HCT116 (cell line): Measurements from ENCODE around the gene STH.

Experiments
- CEBPB ChIP-seq: IDR thresholded peaks from 2 replicates; pipeline ENCODE4 v1.6.1; 2012; ENCODE audit warnings: low read depth
- EZH2 ChIP-seq: fragments of 200-600 bp; sonication (generic); IDR thresholded peaks from 2 replicates; pipeline ENCODE4 v1.6.1; 2017; ENCODE audit warnings: antibody characterized with exemption, mixed run types
- POLR2AphosphoS5 ChIP-seq: IDR thresholded peaks from 2 replicates; pipeline ENCODE4 v1.6.1; 2011; ENCODE audit warnings: mild to moderate bottlenecking, low read depth, low read length, moderate library complexity
- RAD21 ChIP-seq: IDR thresholded peaks from 2 replicates; pipeline ENCODE4 v1.6.1; 2012; ENCODE audit warnings: low read depth, mild to moderate bottlenecking
- REST ChIP-seq: IDR thresholded peaks from 2 replicates; pipeline ENCODE4 v1.6.1; 2012; ENCODE audit warnings: low read depth
- ZBTB33 ChIP-seq: IDR thresholded peaks from 2 replicates; pipeline ENCODE4 v1.6.1; 2011; ENCODE audit warnings: mild to moderate bottlenecking, low read length, moderate library complexity; ENCODE audit not compliant: insufficient replicate concordance; ENCODE audit errors: extremely low read depth
- TF ChIP-seq, protein P1 (sequence below), 3 experiments: fragments of 200-600 bp in 1 of 3; sonication (generic) in 1 of 3; IDR thresholded peaks in 2 of 3; conservative IDR thresholded peaks in 1 of 3; 2 replicates each; pipeline ENCODE4 v1.5.1; 2012 to 2017; ENCODE audit warnings: low read depth in 2 of 3, low read length in 2 of 3, antibody characterized with exemption in 1 of 3, borderline replicate concordance in 1 of 3, control low read depth in 1 of 3, mild to moderate bottlenecking in 1 of 3, mixed read lengths in 1 of 3, mixed run types in 1 of 3, moderate library complexity in 1 of 3; ENCODE audit not compliant: insufficient read depth in 1 of 3

GRCh38 chr17:45982791-45983613 is 16.0 kb upstream of the STH start:
- TF ChIP-seq EZH2, result no peak
- TF ChIP-seq, protein P1, sequence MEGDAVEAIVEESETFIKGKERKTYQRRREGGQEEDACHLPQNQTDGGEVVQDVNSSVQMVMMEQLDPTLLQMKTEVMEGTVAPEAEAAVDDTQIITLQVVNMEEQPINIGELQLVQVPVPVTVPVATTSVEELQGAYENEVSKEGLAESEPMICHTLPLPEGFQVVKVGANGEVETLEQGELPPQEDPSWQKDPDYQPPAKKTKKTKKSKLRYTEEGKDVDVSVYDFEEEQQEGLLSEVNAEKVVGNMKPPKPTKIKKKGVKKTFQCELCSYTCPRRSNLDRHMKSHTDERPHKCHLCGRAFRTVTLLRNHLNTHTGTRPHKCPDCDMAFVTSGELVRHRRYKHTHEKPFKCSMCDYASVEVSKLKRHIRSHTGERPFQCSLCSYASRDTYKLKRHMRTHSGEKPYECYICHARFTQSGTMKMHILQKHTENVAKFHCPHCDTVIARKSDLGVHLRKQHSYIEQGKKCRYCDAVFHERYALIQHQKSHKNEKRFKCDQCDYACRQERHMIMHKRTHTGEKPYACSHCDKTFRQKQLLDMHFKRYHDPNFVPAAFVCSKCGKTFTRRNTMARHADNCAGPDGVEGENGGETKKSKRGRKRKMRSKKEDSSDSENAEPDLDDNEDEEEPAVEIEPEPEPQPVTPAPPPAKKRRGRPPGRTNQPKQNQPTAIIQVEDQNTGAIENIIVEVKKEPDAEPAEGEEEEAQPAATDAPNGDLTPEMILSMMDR (IDR thresholded peaks at IDR 0.05 in 2 of 3, conservative IDR thresholded peaks at IDR 0.05 in 1 of 3; ENCODE audit: borderline replicate concordance in 1 of 3, insufficient read depth in 1 of 3, low read depth in 2 of 3, low read length in 2 of 3), result no peak
- no peak for TF ChIP-seq RAD21
- TF ChIP-seq ZBTB33, result no peak
- TF ChIP-seq POLR2AphosphoS5, result no peak
- TF ChIP-seq CEBPB, result no peak
- no peak for TF ChIP-seq REST
